K562 (cell line): ENCODE measurements around the gene ZFP64. TPM values are rescaled to one million over a fixed set of nuclear protein-coding genes. Genes with fewer than 3 reads are reported as not detected.

ENCODE experiments used
- ATAC-seq: fragments of 200-7000 bp; cut with Tn5 transposase; 3 replicates; pipeline ENCODE4 v1.9.1; 2020; ENCODE audit warnings: moderate library complexity
- BruUV-seq: library from RNA; stranded (reverse); fragments of 400-500 nt; replicated peaks from 2 replicates; lab custom pipeline; 2021; lab: Mats Ljungman, UMichigan
- CTCF ChIA-PET: fragments of 300-600 bp; formaldehyde crosslinking; extraction: SDS; loops from one replicate; lab custom pipeline; 2021; ENCODE audit warnings: low intra/inter-chr PET ratio; lab: Yijun Ruan, JAX
- POLR2A ChIA-PET: fragments of 300-600, 350-650 bp; sonication (Branson Sonifier 250); formaldehyde crosslinking; extraction: SDS; loops from one replicate; lab custom pipeline; 2021; ENCODE audit warnings: antibody characterized with exemption, inconsistent platforms; lab: Yijun Ruan, JAX
- DNase-seq, 4 experiments: peaks; one replicate each; pipeline versions ENCODE4 v3.0.0 to v3.0.0-alpha.2; 2011 to 2018; ENCODE audit warnings: low spot score in 3 of 4, mixed read lengths in 3 of 4; ENCODE audit errors: extremely low read depth in 1 of 4
- FAIRE-seq: peaks from 2 replicates; lab custom pipeline; 2011; peaks lifted over from hg19 to GRCh38; lab: Jason Lieb, UNC
- H2AFZ ChIP-seq: 2 replicates; pipeline ENCODE4 v1.6.0; 2011; ENCODE audit warnings: low read depth, low read length, control low read depth, inconsistent platforms
- H3K27ac ChIP-seq: fragments of 200-600 bp; 3 replicates; pipeline ENCODE4 v1.8.0; 2011; ENCODE audit warnings: low read depth, mild to moderate bottlenecking, control low read depth, inconsistent platforms, low read length, moderate library complexity, mixed read lengths; ENCODE audit errors: extremely low read depth
- H3K27me3 ChIP-seq, 2 experiments: fragments of 300-600 bp in 1 of 2; 2 replicates in 1 of 2; 3 replicates in 1 of 2; pipeline versions ENCODE4 v1.6.0 to v1.8.0; 2011; ENCODE audit warnings: inconsistent platforms in 2 of 2, low read length in 2 of 2, mild to moderate bottlenecking in 1 of 2, mixed read lengths in 1 of 2, moderate library complexity in 1 of 2; ENCODE audit not compliant: control insufficient read depth in 2 of 2, insufficient read depth in 2 of 2
- H3K36me3 ChIP-seq: fragments of 300-600 bp; 3 replicates; pipeline ENCODE4 v1.8.0; 2011; ENCODE audit warnings: mild to moderate bottlenecking, low read length, inconsistent platforms; ENCODE audit not compliant: control insufficient read depth, insufficient read depth
- H3K4me1 ChIP-seq, 2 experiments: fragments of 200-600 bp in 1 of 2; replicated peaks in 1 of 2; 2 replicates in 1 of 2; 3 replicates in 1 of 2; pipeline versions ENCODE4 v1.5.1 to v1.8.0; 2011; ENCODE audit warnings: inconsistent platforms in 2 of 2, low read length in 2 of 2, mild to moderate bottlenecking in 1 of 2, mixed read lengths in 1 of 2, moderate library complexity in 1 of 2; ENCODE audit not compliant: control insufficient read depth in 2 of 2, insufficient read depth in 2 of 2
- H3K4me2 ChIP-seq: 2 replicates; pipeline ENCODE4 v1.6.1; 2011; ENCODE audit warnings: low read length, control low read depth, inconsistent platforms, mixed read lengths; ENCODE audit not compliant: insufficient read depth
- H3K4me3 ChIP-seq: fragments of 200-600 bp; sonication (generic), shearing (Covaris generic); 2 replicates; pipeline ENCODE4 v1.5.1; 2016; ENCODE audit warnings: control low read depth, inconsistent platforms
- H3K79me2 ChIP-seq: fragments of 200-600 bp; 3 replicates; pipeline ENCODE4 v1.8.0; 2011; ENCODE audit warnings: low read length, inconsistent platforms; ENCODE audit not compliant: control insufficient read depth, insufficient read depth
- H3K9ac ChIP-seq, 2 experiments: 2 replicates each; pipeline versions ENCODE4 v1.6.0 to v1.6.1; 2011; ENCODE audit warnings: low read depth in 2 of 2, low read length in 2 of 2, control low read depth in 1 of 2, inconsistent platforms in 1 of 2, mild to moderate bottlenecking in 1 of 2, mixed read lengths in 1 of 2; ENCODE audit not compliant: insufficient read depth in 1 of 2
- H3K9me1 ChIP-seq: one replicate; pipeline ENCODE4 v1.6.0; 2011; ENCODE audit warnings: inconsistent platforms, mild to moderate bottlenecking, low read length, moderate library complexity; ENCODE audit not compliant: control insufficient read depth, insufficient read depth
- H3K9me3 ChIP-seq: replicated peaks from 2 replicates; pipeline ENCODE4 v1.5.1; 2011; ENCODE audit warnings: low read depth, low read length, inconsistent platforms; ENCODE audit not compliant: control insufficient read depth, insufficient read depth
- H4K20me1 ChIP-seq: replicated peaks from 2 replicates; pipeline ENCODE4 v1.6.1; 2011; ENCODE audit warnings: low read length, inconsistent platforms, mixed read lengths; ENCODE audit not compliant: control insufficient read depth, insufficient read depth
- ADNP ChIP-seq: fragments of 200-800 bp; sonication (Bioruptor generic); IDR thresholded peaks from 2 replicates; pipeline ENCODE4 v1.6.1; 2016; ENCODE audit warnings: missing genetic modification characterization, missing compliant biosample characterization
- ARID2 ChIP-seq: fragments of 450-650 bp; IDR thresholded peaks from 2 replicates; pipeline ENCODE4 v1.6.1; 2017; ENCODE audit warnings: antibody characterized with exemption, mild to moderate bottlenecking
- DPF2 ChIP-seq: fragments of 450-650 bp; IDR thresholded peaks from 2 replicates; pipeline ENCODE4 v1.6.1; 2016
- ETS2 ChIP-seq: IDR thresholded peaks from 2 replicates; pipeline ENCODE4 v1.6.1; 2016; ENCODE audit warnings: borderline replicate concordance, missing genetic modification characterization, mild to moderate bottlenecking, moderate library complexity, missing compliant biosample characterization; ENCODE audit not compliant: poor library complexity, severe bottlenecking
- KDM1A ChIP-seq, 2 experiments: fragments of 450-650 bp; IDR thresholded peaks; 2 replicates each; pipeline ENCODE4 v1.6.1; 2016; ENCODE audit warnings: mild to moderate bottlenecking in 2 of 2
- NFXL1 ChIP-seq: fragments of 450-650 bp; formaldehyde crosslinking; IDR thresholded peaks from 2 replicates; pipeline ENCODE4 v1.4.0; 2021; ENCODE audit warnings: mild to moderate bottlenecking
- NUFIP1 ChIP-seq: fragments of 450-650 bp; IDR thresholded peaks from 2 replicates; pipeline ENCODE4 v1.6.1; 2018; ENCODE audit not compliant: partially characterized antibody
- PTBP1 ChIP-seq: fragments of 200-400 bp; formaldehyde crosslinking; IDR thresholded peaks from 2 replicates; pipeline ENCODE4 v1.6.1; 2017; ENCODE audit warnings: low read depth, low read length
- RBBP5 ChIP-seq: fragments of 200-600 bp; sonication (generic); IDR thresholded peaks from 2 replicates; pipeline ENCODE4 v1.6.1; 2012; ENCODE audit warnings: borderline replicate concordance, mild to moderate bottlenecking, low read length, control low read depth, inconsistent platforms; ENCODE audit not compliant: insufficient read depth, poor library complexity, severe bottlenecking
- RBM25 ChIP-seq: fragments of 200-400 bp; formaldehyde crosslinking; IDR thresholded peaks from 2 replicates; pipeline ENCODE4 v1.6.1; 2018; ENCODE audit warnings: low read length, low read depth, moderate library complexity; ENCODE audit not compliant: severe bottlenecking
- WGBS: fragments of 100-300 bp; shearing (Covaris generic); methylation state at CpG from one replicate; pipeline ENCODE4 v1.1.6; 2016; ENCODE audit warnings: low coverage, mixed read lengths; ENCODE audit not compliant: insufficient coverage; ENCODE audit errors: missing lambda C conversion rate; 5-methylcytosine and 5-hydroxymethylcytosine counted together
- in situ Hi-C: fragments of 300-500 bp; cut with MboI; formaldehyde crosslinking; loops from 4 replicates; pipeline ENCODE4 v1.15.0; 2018; ENCODE audit warnings: inconsistent platforms, mixed read lengths
- intact Hi-C: fragments of 100-400 bp; cut with micrococcal nuclease; formaldehyde crosslinking; loops from 2 replicates; pipeline ENCODE4 v1.14.2; 2022
- polyA plus RNA-seq, 8 experiments: library from polyadenylated mRNA; depleted of rRNA in 4 of 8; stranded (reverse) in 5 of 8; unstranded in 3 of 8; fragments of >200 nt; fragmentation: Nextera tagmentation in 2 of 8; fragmentation: Illumina TruSeq in 1 of 8; extraction: Ambion mirVana in 2 of 8; extraction: Trizol in 1 of 8; gene quantifications; 2 replicates each; pipeline versions ENCODE4 v1.2.1 to v1.2.3, GENCODE V29; 2011 to 2014; ENCODE audit warnings: inconsistent platforms in 1 of 8, missing spikeins in 1 of 8
- total RNA-seq, 7 experiments: library from RNA; depleted of rRNA in 6 of 7; stranded (reverse); fragments of >200 nt in 6 of 7; fragmentation: Illumina TruSeq in 2 of 7; extraction: Trizol in 2 of 7; gene quantifications; 2 replicates each; pipeline versions ENCODE4 v1.2.1 to v1.2.3, GENCODE V29; 2011 to 2021; ENCODE audit warnings: low replicate concordance in 1 of 7
- TF ChIP-seq, protein P1 (sequence below), 2 experiments: fragments of 450-650 bp in 1 of 2; IDR thresholded peaks; 2 replicates each; pipeline ENCODE4 v1.6.1; 2011 to 2017; ENCODE audit warnings: low read depth in 2 of 2, antibody characterized with exemption in 1 of 2, borderline replicate concordance in 1 of 2, low read length in 1 of 2, mild to moderate bottlenecking in 1 of 2, mixed read lengths in 1 of 2; ENCODE audit not compliant: control insufficient read depth in 1 of 2
- TF ChIP-seq, protein P2 (sequence below): sonication (generic); formaldehyde crosslinking; IDR thresholded peaks from 2 replicates; pipeline ENCODE4 v1.8.1; 2023; ENCODE audit warnings: mild to moderate bottlenecking, missing genetic modification reagents

The ZFP64 gene
- total and polyA plus RNA-seq, 9 of the 15 experiments (the other 6 are each of a cell fraction or from before 2014, with no cell fraction given), result 1.4 to 13.4 (median 7.0) TPM

DNA sequence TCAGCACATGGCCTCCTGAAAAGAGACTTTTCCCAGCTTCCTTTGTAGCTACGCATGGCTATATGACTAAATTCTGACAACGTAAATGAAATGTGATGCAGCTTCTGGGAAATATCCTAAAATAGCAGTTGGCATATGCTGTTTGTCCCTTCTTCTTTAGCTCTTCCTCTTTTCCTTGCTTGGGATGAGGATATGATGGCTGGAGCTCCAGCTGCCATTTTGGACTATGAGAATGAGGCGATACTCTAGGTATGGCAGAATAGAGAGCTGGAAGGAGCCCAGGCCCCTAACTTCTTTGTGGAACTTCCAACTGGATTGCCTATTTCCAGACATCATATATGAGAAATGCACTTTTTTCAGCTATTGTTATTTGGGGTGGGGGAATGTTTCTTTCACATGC is 5.3 kb upstream of the ZFP64 start (continued):
- TF ChIP-seq RBBP5, result no peak
- TF ChIP-seq DPF2, result no peak
- peak; percentile 93 for TF ChIP-seq RBM25
- no peak for TF ChIP-seq PTBP1
- TF ChIP-seq KDM1A (IDR thresholded peaks at IDR 0.05), result 0 out of 4 replicates have a peak, but pooled peaks of 1 of the 2 experiments have one; percentile 11
- 0 out of 2 replicates have a peak, but pooled peaks have one; percentile 19 for TF ChIP-seq ADNP (tag)
- no peak for TF ChIP-seq NUFIP1
- no peak for TF ChIP-seq ETS2 (tag)

DNA sequence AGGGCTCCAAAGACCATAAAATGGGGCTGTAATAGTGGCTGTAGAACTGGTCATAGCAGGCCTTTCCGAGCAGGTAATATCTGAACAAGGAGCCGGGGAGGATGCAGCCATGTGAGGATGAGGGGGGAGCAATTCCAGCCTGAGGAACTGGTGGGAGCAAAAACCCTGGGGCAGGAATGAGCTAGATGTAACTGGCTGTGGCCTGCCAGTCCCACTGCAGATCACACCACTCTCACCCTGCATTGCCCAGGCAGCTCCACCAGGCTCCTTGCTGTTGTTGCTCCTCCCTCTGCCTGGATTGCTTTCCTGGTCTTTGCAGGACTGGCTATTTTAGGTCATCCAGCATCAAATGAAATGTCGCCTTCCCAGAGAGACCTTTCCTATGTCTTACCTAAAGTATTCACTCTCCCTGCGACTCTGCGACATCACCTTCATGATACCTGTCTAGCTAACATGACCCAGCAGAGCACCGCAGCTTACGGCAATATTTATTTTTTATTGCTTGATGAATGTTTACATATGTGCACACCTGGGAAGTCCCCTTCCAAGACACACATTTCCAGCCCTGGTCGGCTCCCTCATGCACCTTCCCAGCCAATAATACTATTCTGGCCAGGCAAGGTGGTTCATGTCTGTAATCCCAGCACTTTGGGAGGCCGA is 2.4 kb upstream of the ZFP64 start:
- Histone ChIP-seq H3K9ac (no peak overlapping the region), H3K9me3 (no peaks in the 10 kb centered on the region), H3K4me3 (no peak overlapping the region), H4K20me1 (no peaks in the 10 kb centered on the region), H3K4me1 (peaks cover 5 to 18% of the 10 kb centered on the region in 2 experiments; a peak in 4 of 5 replicates), H2AFZ (no peak overlapping the region), H3K27ac (no peak overlapping the region), H3K9me1 (no peaks in the 10 kb centered on the region), H3K36me3 (no peaks in the 10 kb centered on the region), H3K27me3 (no peaks in the 10 kb centered on the region), H3K79me2 (peaks cover 18% of the 10 kb centered on the region), H3K4me2 (no peak overlapping the region)
- no peak for ATAC-seq
- intact Hi-C loops, result no loop called here
- POLR2A ChIA-PET, result interaction anchor here (0.6 to 2.1 kb wide), 2 partner anchors 16 to 158 kb away, joined by 3 to 7 read pairs; no protein-coding TSS in a partner anchor
- in situ Hi-C loops, result no loop called here
- CTCF ChIA-PET, result no interaction called here
- DNase-seq, result no peak
- BruUV-seq, result no TSS peak
- 68% methylated on average over 9 of the region's 9 CpGs for WGBS
- FAIRE-seq, result no peak
- TF ChIP-seq ARID2 (no peak), RBM25 (no peak), NFXL1 (CRISPR knock-in tag) (no peak)
- TF ChIP-seq, protein P1, sequence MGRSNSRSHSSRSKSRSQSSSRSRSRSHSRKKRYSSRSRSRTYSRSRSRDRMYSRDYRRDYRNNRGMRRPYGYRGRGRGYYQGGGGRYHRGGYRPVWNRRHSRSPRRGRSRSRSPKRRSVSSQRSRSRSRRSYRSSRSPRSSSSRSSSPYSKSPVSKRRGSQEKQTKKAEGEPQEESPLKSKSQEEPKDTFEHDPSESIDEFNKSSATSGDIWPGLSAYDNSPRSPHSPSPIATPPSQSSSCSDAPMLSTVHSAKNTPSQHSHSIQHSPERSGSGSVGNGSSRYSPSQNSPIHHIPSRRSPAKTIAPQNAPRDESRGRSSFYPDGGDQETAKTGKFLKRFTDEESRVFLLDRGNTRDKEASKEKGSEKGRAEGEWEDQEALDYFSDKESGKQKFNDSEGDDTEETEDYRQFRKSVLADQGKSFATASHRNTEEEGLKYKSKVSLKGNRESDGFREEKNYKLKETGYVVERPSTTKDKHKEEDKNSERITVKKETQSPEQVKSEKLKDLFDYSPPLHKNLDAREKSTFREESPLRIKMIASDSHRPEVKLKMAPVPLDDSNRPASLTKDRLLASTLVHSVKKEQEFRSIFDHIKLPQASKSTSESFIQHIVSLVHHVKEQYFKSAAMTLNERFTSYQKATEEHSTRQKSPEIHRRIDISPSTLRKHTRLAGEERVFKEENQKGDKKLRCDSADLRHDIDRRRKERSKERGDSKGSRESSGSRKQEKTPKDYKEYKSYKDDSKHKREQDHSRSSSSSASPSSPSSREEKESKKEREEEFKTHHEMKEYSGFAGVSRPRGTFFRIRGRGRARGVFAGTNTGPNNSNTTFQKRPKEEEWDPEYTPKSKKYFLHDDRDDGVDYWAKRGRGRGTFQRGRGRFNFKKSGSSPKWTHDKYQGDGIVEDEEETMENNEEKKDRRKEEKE (IDR thresholded peaks at IDR 0.05; ENCODE audit: borderline replicate concordance in 1 of 2, control insufficient read depth in 1 of 2, low read depth in 2 of 2, low read length in 1 of 2), result no peak
- TF ChIP-seq, protein P2, sequence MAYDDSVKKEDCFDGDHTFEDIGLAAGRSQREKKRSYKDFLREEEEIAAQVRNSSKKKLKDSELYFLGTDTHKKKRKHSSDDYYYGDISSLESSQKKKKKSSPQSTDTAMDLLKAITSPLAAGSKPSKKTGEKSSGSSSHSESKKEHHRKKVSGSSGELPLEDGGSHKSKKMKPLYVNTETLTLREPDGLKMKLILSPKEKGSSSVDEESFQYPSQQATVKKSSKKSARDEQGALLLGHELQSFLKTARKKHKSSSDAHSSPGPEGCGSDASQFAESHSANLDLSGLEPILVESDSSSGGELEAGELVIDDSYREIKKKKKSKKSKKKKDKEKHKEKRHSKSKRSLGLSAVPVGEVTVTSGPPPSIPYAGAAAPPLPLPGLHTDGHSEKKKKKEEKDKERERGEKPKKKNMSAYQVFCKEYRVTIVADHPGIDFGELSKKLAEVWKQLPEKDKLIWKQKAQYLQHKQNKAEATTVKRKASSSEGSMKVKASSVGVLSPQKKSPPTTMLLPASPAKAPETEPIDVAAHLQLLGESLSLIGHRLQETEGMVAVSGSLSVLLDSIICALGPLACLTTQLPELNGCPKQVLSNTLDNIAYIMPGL (CRISPR knock-in tag), result no peak
